Measurements from ENCODE around the gene CNTNAP2.

DNA sequence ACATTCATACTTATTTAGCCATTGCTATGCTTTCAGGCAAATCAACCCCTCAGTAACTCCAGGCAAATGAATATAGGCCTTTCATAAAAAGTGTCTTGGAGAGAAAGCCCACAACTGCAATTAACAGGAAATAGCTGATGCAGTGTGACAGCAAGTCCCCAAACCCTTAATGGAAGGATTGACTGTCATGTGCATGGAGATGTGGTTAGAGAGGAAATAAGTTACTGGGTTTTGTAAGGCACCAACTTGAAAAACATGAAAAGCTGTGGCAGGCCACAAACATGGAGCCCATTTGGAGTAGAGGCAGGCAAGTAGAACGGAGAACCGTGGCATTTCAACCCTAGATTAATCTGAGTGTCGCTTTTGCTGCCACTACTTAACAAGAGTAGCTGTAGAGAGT, 1924.6 kb downstream of the CNTNAP2 start:
- no peak for TF ChIP-seq POLR2A (IDR thresholded peaks at IDR 0.05)
- TF ChIP-seq, protein P1, sequence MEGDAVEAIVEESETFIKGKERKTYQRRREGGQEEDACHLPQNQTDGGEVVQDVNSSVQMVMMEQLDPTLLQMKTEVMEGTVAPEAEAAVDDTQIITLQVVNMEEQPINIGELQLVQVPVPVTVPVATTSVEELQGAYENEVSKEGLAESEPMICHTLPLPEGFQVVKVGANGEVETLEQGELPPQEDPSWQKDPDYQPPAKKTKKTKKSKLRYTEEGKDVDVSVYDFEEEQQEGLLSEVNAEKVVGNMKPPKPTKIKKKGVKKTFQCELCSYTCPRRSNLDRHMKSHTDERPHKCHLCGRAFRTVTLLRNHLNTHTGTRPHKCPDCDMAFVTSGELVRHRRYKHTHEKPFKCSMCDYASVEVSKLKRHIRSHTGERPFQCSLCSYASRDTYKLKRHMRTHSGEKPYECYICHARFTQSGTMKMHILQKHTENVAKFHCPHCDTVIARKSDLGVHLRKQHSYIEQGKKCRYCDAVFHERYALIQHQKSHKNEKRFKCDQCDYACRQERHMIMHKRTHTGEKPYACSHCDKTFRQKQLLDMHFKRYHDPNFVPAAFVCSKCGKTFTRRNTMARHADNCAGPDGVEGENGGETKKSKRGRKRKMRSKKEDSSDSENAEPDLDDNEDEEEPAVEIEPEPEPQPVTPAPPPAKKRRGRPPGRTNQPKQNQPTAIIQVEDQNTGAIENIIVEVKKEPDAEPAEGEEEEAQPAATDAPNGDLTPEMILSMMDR (IDR thresholded peaks at IDR 0.05): no peak
- no peak for TF ChIP-seq POLR2AphosphoS5 (IDR thresholded peaks at IDR 0.05)
- no peak for TF ChIP-seq EP300 (IDR thresholded peaks at IDR 0.05)

All from suprapubic skin (tissue), 4 donors.